GM23248 (cell line): ENCODE data around the gene PATJ. TPM values are rescaled to one million over a fixed set of nuclear protein-coding genes. Genes with fewer than 3 reads are reported as not detected.
"Not testable (repeated sequence)": the region's sequence is repeated elsewhere in the genome, so short reads cannot be mapped to it uniquely, and the experiment has no call there.

ENCODE experiments used
- DNase-seq: peaks from one replicate; pipeline ENCODE4 v3.0.0-alpha.2; 2015
- H2AFZ ChIP-seq: fragments of 200-600 bp; sonication (generic); 2 replicates; pipeline ENCODE4 v1.6.1; 2016; ENCODE audit warnings: antibody characterized with exemption
- H3F3A ChIP-seq: fragments of 200-600 bp; sonication (generic); 2 replicates; pipeline ENCODE4 v1.6.1; 2016; ENCODE audit warnings: mild to moderate bottlenecking, antibody characterized with exemption, mixed run types; ENCODE audit not compliant: insufficient read depth
- H3K27ac ChIP-seq: fragments of 200-600 bp; sonication (generic); 2 replicates; pipeline ENCODE4 v1.5.1; 2016; ENCODE audit warnings: mild to moderate bottlenecking
- H3K27me3 ChIP-seq: fragments of 200-600 bp; sonication (generic); replicated peaks from 2 replicates; pipeline ENCODE4 v1.6.1; 2016; ENCODE audit warnings: mild to moderate bottlenecking; ENCODE audit not compliant: insufficient read depth
- H3K36me3 ChIP-seq: fragments of 200-600 bp; sonication (generic); 2 replicates; pipeline ENCODE4 v1.6.1; 2016; ENCODE audit warnings: low read depth, mild to moderate bottlenecking
- H3K4me1 ChIP-seq: fragments of 200-600 bp; sonication (generic); 2 replicates; pipeline ENCODE4 v1.6.1; 2016; ENCODE audit warnings: mild to moderate bottlenecking; ENCODE audit not compliant: insufficient read depth
- H3K4me2 ChIP-seq: fragments of 200-600 bp; sonication (generic); one replicate; pipeline ENCODE4 v1.6.1; 2016; ENCODE audit warnings: mild to moderate bottlenecking; ENCODE audit not compliant: unreplicated experiment
- H3K4me3 ChIP-seq: fragments of 200-600 bp; sonication (generic); 2 replicates; pipeline ENCODE4 v1.5.1; 2016; ENCODE audit warnings: mild to moderate bottlenecking
- H3K79me2 ChIP-seq: fragments of 200-600 bp; sonication (generic); 2 replicates; pipeline ENCODE4 v1.6.1; 2016; ENCODE audit warnings: mild to moderate bottlenecking; ENCODE audit not compliant: insufficient read depth
- H3K9ac ChIP-seq: fragments of 200-600 bp; sonication (generic); 2 replicates; pipeline ENCODE4 v1.6.1; 2016; ENCODE audit warnings: mild to moderate bottlenecking
- H3K9me2 ChIP-seq: fragments of 200-600 bp; sonication (generic); 2 replicates; pipeline ENCODE4 v1.6.1; 2016; ENCODE audit warnings: mixed run types, mild to moderate bottlenecking, moderate library complexity; ENCODE audit not compliant: insufficient read depth
- H3K9me3 ChIP-seq: fragments of 200-600 bp; sonication (generic); one replicate; pipeline ENCODE4 v1.6.1; 2017; ENCODE audit warnings: low read depth
- H4K20me1 ChIP-seq: fragments of 200-600 bp; sonication (generic); 2 replicates; pipeline ENCODE4 v1.6.0; 2016; ENCODE audit not compliant: insufficient read depth
- EZH2 ChIP-seq: fragments of 200-600 bp; sonication (generic); IDR thresholded peaks from 2 replicates; pipeline ENCODE4 v1.6.1; 2018; ENCODE audit warnings: antibody characterized with exemption, mild to moderate bottlenecking; ENCODE audit not compliant: insufficient read depth, poor library complexity, severe bottlenecking
- EZH2phosphoT487 ChIP-seq: fragments of 200-600 bp; sonication (generic); IDR thresholded peaks from 2 replicates; pipeline ENCODE4 v1.6.1; 2018; ENCODE audit warnings: antibody characterized with exemption, moderate library complexity, mild to moderate bottlenecking, low read depth; ENCODE audit not compliant: insufficient read depth
- WGBS, 2 experiments: methylation state at CpG; one replicate each; pipeline ENCODE4 v1.1.6; 2015 to 2017; ENCODE audit warnings: low lambda C conversion rate in 2 of 2, low coverage in 1 of 2; ENCODE audit errors: missing lambda C conversion rate in 2 of 2; 5-methylcytosine and 5-hydroxymethylcytosine counted together
- in situ Hi-C: fragments of 300-500 bp; cut with MboI; formaldehyde crosslinking; loops from 2 replicates; pipeline ENCODE4 v1.15.0; 2020
- polyA plus RNA-seq: library from polyadenylated mRNA; unstranded; fragments of >200 nt; fragmentation: Nextera tagmentation; extraction: Ambion mirVana; gene quantifications from 2 replicates; pipeline ENCODE4 v1.2.1, GENCODE V29; 2016
- total RNA-seq: library from RNA; depleted of rRNA; stranded (reverse); fragments of >200 nt; shearing (Covaris generic); gene quantifications from 2 replicates; pipeline ENCODE4 v1.2.3, GENCODE V29; 2014

Gene PATJ
- total and polyA plus RNA-seq, 2 experiments from 2014 or later: 5.3 to 6.1 TPM

GRCh38 chr1:61892977-61893376 lies 150.7 kb downstream of the PATJ start:
- Histone ChIP-seq H3K9me2 (no peaks in the 10 kb centered on the region), H3K36me3 (no peaks in the 10 kb centered on the region), H3K9me3 (no peaks in the 10 kb centered on the region), H3K27me3 (no peaks in the 10 kb centered on the region), H3K4me2 (no peak overlapping the region), H2AFZ (no peak overlapping the region), H3K79me2 (no peaks in the 10 kb centered on the region), H3F3A (no peaks in the 10 kb centered on the region), H3K9ac (no peak overlapping the region), H4K20me1 (no peaks in the 10 kb centered on the region), H3K27ac (no peak overlapping the region), H3K4me1 (no peaks in the 10 kb centered on the region), H3K4me3 (no peak overlapping the region)
- WGBS, 2 experiments: 72 to 77% methylated on average over 2 of the region's 2 CpGs
- DNase-seq: no peak
- no peak for TF ChIP-seq EZH2phosphoT487
- TF ChIP-seq EZH2: no peak
- in situ Hi-C loops: no loop called here

- DNase-seq, H3K9me3 ChIP-seq, H3K4me3 ChIP-seq, H3K36me3 ChIP-seq, H3K9me2 ChIP-seq, H4K20me1 ChIP-seq, H3F3A ChIP-seq, H3K9ac ChIP-seq, H3K4me1 ChIP-seq, H3K27ac ChIP-seq, H3K4me2 ChIP-seq, H3K27me3 ChIP-seq, in situ Hi-C loops, H2AFZ ChIP-seq, H3K79me2 ChIP-seq: not testable (repeated sequence)
- WGBS, 2 experiments: 66 to 81% methylated on average over 2 of the region's 2 CpGs
Measured at GRCh38 chr1:61894296-61894695, 152.0 kb downstream of the PATJ start.

DNA sequence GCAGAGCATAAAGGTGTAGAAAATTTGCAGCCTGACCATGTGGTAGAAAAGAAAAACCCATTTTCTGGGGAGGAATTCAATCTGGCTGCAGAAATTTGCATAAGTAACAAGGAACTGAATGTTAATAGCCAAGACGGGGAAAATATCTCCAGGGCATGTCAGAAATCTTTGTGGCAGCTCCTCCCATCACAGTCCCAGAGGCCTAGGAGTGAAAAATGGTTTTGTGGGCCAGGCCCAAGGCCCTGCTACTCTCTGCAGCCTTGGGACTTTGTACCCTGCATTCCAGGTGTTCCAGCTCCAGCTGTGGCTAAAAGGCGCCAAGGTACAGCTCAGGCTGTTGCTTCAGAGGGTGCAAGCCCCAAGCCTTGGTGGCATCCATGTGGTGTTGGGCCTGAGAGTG lies 152.9 kb downstream of the PATJ start:
- no peak overlapping the region for H3K27ac ChIP-seq
- no peaks in the 10 kb centered on the region for H4K20me1 ChIP-seq
- WGBS, 2 experiments: 39 to 68% methylated on average over 2 of the region's 2 CpGs
- in situ Hi-C loops: no loop called here
- H3K9ac ChIP-seq: no peak overlapping the region
- H2AFZ ChIP-seq: no peak overlapping the region
- H3K27me3 ChIP-seq: no peaks in the 10 kb centered on the region
- no peaks in the 10 kb centered on the region for H3K9me2 ChIP-seq
- no peaks in the 10 kb centered on the region for H3K79me2 ChIP-seq
- H3K4me2 ChIP-seq: no peak overlapping the region
- no peak for TF ChIP-seq EZH2
- TF ChIP-seq EZH2phosphoT487: no peak
- H3K4me1 ChIP-seq: no peaks in the 10 kb centered on the region
- no peaks in the 10 kb centered on the region for H3K9me3 ChIP-seq
- DNase-seq: no peak
- H3K36me3 ChIP-seq: no peaks in the 10 kb centered on the region
- no peak overlapping the region for H3K4me3 ChIP-seq
- H3F3A ChIP-seq: no peaks in the 10 kb centered on the region

- Histone ChIP-seq H4K20me1 (no peaks in the 10 kb centered on the region), H2AFZ (no peak overlapping the region), H3K9me2 (no peaks in the 10 kb centered on the region), H3K4me2 (no peak overlapping the region), H3K27ac (no peak overlapping the region), H3K79me2 (no peaks in the 10 kb centered on the region), H3F3A (no peaks in the 10 kb centered on the region), H3K4me1 (no peaks in the 10 kb centered on the region), H3K36me3 (no peaks in the 10 kb centered on the region), H3K9ac (no peak overlapping the region), H3K9me3 (no peaks in the 10 kb centered on the region), H3K4me3 (no peak overlapping the region), H3K27me3 (no peaks in the 10 kb centered on the region)
- DNase-seq: no peak
- 96 to 99% methylated on average over 3 of the region's 3 CpGs for WGBS, 2 experiments
- TF ChIP-seq EZH2 (no peak), EZH2phosphoT487 (no peak)
- in situ Hi-C loops: no loop called here
Measured at GRCh38 chr1:61898658-61899057, 156.4 kb downstream of the PATJ start.

DNA sequence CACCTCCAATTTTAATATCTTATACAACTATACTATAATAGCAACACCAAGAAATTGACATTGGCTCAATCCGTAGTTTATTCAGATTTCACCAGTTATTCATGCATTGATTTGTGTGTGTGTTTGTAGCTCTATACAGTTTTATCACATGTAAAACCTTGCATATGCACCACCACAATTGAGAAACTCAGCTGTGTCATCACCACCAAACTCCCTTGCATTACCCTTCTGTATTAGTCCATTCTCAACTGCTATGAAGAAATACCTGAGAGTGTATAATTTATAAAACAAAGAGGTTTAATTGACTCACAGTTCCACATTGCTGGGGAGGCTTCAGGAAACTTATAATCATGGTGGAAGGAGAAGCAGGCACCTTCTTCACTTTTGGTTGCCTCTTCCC lies 162.1 kb downstream of the PATJ start:
- TF ChIP-seq EZH2: no peak
- TF ChIP-seq EZH2phosphoT487: no peak
- no peaks in the 10 kb centered on the region for H3K27me3 ChIP-seq
- H3K4me2 ChIP-seq: no peak overlapping the region
- H3F3A ChIP-seq: no peaks in the 10 kb centered on the region
- no peak overlapping the region for H3K9ac ChIP-seq
- H3K79me2 ChIP-seq: no peaks in the 10 kb centered on the region
- in situ Hi-C loops: no loop called here
- H3K36me3 ChIP-seq: no peaks in the 10 kb centered on the region
- no peak overlapping the region for H3K4me3 ChIP-seq
- no peaks in the 10 kb centered on the region for H3K9me2 ChIP-seq
- H3K27ac ChIP-seq: no peak overlapping the region
- no peak for DNase-seq
- 74 to 83% methylated on average over 1 of the region's 1 CpG for WGBS, 2 experiments
- no peaks in the 10 kb centered on the region for H3K9me3 ChIP-seq
- no peaks in the 10 kb centered on the region for H3K4me1 ChIP-seq
- no peaks in the 10 kb centered on the region for H4K20me1 ChIP-seq
- no peak overlapping the region for H2AFZ ChIP-seq
